Parathyroid adenoma (tissue), 2 donors: ENCODE data around the gene KNDC1.

Experiments used
- H2AFZ ChIP-seq: fragments of 300-600 bp; sonication (generic); one replicate; pipeline ENCODE4 v1.7.0; 2017; ENCODE audit warnings: antibody characterized with exemption, mild to moderate bottlenecking
- H3K27ac ChIP-seq: fragments of 300-600 bp; sonication (generic); one replicate; pipeline ENCODE4 v1.7.0; 2017
- H3K27me3 ChIP-seq: fragments of 300-600 bp; sonication (generic); one replicate; pipeline ENCODE4 v1.7.0; 2017; ENCODE audit warnings: low read length; ENCODE audit not compliant: control insufficient read depth, insufficient read depth
- H3K36me3 ChIP-seq: fragments of 300-600 bp; sonication (generic); one replicate; pipeline ENCODE4 v1.7.0; 2017; ENCODE audit warnings: low read length; ENCODE audit not compliant: control insufficient read depth, insufficient read depth
- H3K4me1 ChIP-seq: fragments of 300-600 bp; sonication (generic); one replicate; pipeline ENCODE4 v1.7.0; 2017; ENCODE audit warnings: control low read depth
- H3K4me2 ChIP-seq: fragments of 300-600 bp; sonication (generic); one replicate; pipeline ENCODE4 v1.7.0; 2017; ENCODE audit warnings: low read length
- H3K4me3 ChIP-seq: fragments of 300-600 bp; sonication (generic); one replicate; pipeline ENCODE4 v1.7.0; 2017; ENCODE audit warnings: low read depth, low read length
- H3K79me2 ChIP-seq: fragments of 300-600 bp; sonication (generic); one replicate; pipeline ENCODE4 v1.7.0; 2017; ENCODE audit warnings: control low read depth
- H3K9ac ChIP-seq: fragments of 300-600 bp; sonication (generic); one replicate; pipeline ENCODE4 v1.7.0; 2017; ENCODE audit warnings: mild to moderate bottlenecking
- H3K9me3 ChIP-seq: fragments of 300-600 bp; sonication (generic); one replicate; pipeline ENCODE4 v1.7.0; 2017; ENCODE audit warnings: low read length; ENCODE audit not compliant: control insufficient read depth
- CTCF ChIP-seq: fragments of 300-600 bp; sonication (generic); IDR thresholded peaks from one replicate; pipeline ENCODE4 v1.7.0; 2017; ENCODE audit warnings: antibody characterized with exemption, mild to moderate bottlenecking
- donor health status: primary hyperparathyroidism.

The KNDC1 gene

GRCh38 chr10:133176546-133176945 lies 16.5 kb downstream of the KNDC1 start:
- no peak overlapping the region for H3K4me3 ChIP-seq
- no peak overlapping the region for H3K27ac ChIP-seq
- H3K36me3 ChIP-seq, result no peaks in the 10 kb centered on the region
- H3K9me3 ChIP-seq, result no peaks in the 10 kb centered on the region
- H3K4me1 ChIP-seq, result no peaks in the 10 kb centered on the region
- no peaks in the 10 kb centered on the region for H3K79me2 ChIP-seq
- no peak for TF ChIP-seq CTCF
- no peak overlapping the region for H3K9ac ChIP-seq
- H2AFZ ChIP-seq, result no peak overlapping the region
- no peaks in the 10 kb centered on the region for H3K27me3 ChIP-seq
- H3K4me2 ChIP-seq, result no peak overlapping the region

DNA sequence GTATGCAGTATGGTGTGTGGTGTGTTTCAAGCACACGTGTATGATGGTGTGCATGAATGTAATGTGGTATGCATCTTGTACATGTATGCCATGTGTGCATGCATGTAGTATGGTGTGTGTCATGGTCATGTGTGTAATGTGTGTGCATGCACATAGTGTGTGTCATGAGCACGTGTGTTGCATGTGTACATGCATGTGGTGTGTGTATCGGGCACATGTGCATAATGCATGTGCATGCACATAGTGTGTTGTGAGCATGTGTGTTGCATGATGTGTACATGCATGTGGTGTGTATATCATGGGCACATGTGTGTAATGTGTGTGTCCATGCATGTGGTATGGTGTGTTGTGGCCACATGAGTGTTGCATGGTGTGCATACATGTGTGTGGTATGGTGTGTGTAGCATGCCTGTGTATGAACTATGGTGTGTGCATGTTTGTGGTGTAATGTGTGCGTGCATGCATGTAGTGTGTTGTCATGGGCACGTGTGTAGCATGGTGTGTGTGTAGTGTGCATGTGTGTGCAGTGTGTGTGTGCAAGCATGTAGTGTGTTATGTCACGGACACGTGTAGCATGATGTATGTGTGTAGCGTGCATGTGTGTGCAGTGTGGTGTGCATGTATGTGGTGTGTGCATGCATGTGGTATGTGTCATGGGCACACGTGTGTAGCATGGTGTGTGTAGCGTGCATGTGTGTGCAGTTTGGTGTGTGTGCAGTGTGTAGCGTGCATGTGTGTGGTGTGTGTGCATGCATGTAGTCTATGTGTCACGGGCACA lies 17.6 kb downstream of the KNDC1 start:
- Histone ChIP-seq H3K27ac (no peak overlapping the region), H3K9ac (no peak overlapping the region), H3K4me1 (no peaks in the 10 kb centered on the region), H3K4me3 (no peak overlapping the region), H3K79me2 (no peaks in the 10 kb centered on the region), H3K27me3 (no peaks in the 10 kb centered on the region), H3K9me3 (no peaks in the 10 kb centered on the region), H2AFZ (no peak overlapping the region), H3K4me2 (no peak overlapping the region), H3K36me3 (no peaks in the 10 kb centered on the region)
- TF ChIP-seq CTCF, result no peak

DNA sequence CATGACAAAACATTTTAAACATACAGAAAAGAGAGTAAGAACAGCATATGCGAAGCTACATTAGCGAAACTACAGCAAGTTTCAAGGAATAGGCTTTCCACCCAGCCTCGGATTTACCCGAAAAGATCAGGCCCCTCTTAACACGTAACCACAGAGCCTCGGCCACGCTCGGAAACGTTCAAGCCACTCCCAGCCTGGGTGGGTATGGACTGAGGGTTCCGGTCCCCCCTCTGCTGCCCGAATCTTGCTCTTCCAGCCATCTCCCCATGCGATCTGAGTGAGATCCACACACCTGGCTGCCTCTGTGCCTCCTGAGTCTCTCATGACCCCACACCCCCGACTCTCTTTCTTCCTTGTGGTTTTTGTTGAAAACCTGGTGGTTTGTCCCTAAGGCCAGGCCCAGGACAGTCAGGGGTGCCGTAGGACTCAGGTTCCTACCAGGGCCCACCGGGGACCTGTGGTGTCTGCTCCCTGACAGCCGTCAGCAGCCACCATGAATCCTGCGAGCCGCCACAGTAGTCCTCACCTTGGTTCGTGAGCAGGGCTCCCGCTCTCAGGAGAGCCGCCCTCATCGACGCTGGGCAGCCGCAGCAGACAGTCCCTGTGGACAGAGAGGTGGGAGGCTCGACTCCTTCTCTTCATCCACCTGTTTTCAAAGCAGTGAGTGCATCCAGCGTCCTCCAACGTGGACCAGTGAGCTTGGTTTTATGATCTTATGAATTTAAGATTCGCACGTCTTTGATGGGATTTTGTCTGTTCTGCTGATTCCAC lies 18.5 kb downstream of the KNDC1 start:
- H2AFZ ChIP-seq, result no peak overlapping the region
- no peak for TF ChIP-seq CTCF
- H3K27me3 ChIP-seq, result no peaks in the 10 kb centered on the region
- H3K4me1 ChIP-seq, result no peaks in the 10 kb centered on the region
- no peak overlapping the region for H3K27ac ChIP-seq
- H3K36me3 ChIP-seq, result no peaks in the 10 kb centered on the region
- no peak overlapping the region for H3K4me3 ChIP-seq
- no peaks in the 10 kb centered on the region for H3K9me3 ChIP-seq
- no peak overlapping the region for H3K4me2 ChIP-seq
- no peak overlapping the region for H3K9ac ChIP-seq
- H3K79me2 ChIP-seq, result no peaks in the 10 kb centered on the region

DNA sequence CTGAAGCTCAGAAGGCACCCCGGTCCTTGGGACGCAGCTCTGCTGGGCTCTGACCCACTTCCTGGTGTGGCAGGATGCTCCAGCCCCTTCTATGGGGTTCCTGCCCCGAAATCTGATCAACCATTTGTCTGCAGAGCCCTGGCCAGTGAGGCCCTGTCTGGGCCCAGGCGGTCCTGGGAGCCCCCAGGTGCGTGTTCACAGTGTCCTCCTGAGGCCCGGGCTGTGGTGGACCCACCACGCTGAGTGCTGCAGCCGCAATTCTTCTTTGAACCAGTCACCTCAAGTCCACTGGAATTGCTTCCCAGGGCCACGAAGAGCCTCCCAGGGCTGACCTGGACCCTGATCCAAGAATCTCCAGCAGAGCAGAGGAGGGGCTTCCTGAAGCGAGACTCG lies 19.1 kb downstream of the KNDC1 start:
- Histone ChIP-seq H3K79me2 (no peaks in the 10 kb centered on the region), H3K4me1 (no peaks in the 10 kb centered on the region), H2AFZ (no peak overlapping the region), H3K36me3 (no peaks in the 10 kb centered on the region), H3K4me3 (no peak overlapping the region), H3K27ac (no peak overlapping the region), H3K9ac (no peak overlapping the region), H3K9me3 (no peaks in the 10 kb centered on the region), H3K4me2 (no peak overlapping the region), H3K27me3 (no peaks in the 10 kb centered on the region)
- TF ChIP-seq CTCF, result no peak
